Anterior cingulate cortex (tissue), 58 donors: ENCODE data around the gene TRIM67.

Experiments
- DNase-seq, 58 donors: peaks; one replicate each; lab custom pipeline; 2025; lab: John Stamatoyannopoulos, UW

Gene TRIM67

DNA sequence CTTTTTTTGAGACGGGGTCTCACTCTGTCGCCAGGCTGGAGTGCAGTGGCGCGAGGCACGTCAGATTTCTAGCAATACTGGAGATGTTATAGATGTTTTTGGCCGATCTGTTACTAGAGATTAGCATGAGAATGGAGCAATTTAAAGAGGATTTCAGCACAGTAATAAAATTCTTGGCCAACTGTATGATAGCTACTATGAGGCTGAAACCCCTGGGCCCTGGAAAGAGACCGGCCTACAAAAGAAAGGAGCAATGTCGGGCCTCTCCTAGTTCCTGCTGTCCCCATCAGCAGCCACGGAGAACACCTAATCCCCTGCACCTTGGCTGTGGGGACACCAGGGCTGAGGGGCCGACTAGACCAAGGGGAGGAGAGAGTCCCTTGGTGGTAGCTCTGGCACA lies 69.7 kb downstream of the TRIM67 start:
- DNase-seq = no peak

DNA sequence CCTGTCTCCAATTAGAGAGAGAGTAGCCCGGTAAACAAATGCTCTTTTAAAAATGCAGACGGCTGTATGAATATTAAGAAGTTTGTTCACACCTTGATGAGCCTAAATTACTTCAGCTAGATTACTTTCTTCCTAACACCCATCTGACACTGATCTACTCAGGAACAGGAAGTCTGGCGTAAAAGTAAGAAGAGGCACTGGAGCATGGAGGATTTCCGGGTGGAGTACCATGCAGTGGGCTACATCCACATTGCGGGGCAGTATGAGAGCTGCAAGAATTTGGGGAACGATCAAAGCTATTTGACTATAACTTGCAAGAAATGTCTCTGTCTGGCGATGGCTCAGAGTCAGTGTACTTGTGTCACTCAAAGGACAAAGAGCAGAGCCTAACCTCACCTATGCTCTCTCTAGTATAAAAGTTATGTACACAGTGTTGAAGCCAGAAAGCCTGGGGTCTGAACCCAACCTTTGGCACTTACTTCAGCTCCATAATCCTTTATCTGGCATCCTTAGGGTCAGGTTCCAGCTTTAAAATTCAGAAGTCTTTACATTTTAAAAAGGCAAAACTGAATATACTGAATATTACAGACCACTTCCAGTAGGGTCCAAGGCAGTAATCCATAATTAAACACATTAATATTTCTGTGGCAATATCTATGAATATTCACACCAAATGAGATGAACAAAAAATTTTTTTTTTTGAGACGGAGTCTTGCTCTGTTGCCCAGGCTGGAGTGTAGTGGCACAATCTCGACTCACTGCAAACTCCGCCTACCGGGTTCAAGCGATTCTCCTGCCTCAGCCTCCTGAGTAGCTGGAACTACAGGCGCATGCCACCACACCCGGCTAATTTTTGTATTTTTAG lies 71.2 kb downstream of the TRIM67 start:
- DNase-seq = no peak

DNA sequence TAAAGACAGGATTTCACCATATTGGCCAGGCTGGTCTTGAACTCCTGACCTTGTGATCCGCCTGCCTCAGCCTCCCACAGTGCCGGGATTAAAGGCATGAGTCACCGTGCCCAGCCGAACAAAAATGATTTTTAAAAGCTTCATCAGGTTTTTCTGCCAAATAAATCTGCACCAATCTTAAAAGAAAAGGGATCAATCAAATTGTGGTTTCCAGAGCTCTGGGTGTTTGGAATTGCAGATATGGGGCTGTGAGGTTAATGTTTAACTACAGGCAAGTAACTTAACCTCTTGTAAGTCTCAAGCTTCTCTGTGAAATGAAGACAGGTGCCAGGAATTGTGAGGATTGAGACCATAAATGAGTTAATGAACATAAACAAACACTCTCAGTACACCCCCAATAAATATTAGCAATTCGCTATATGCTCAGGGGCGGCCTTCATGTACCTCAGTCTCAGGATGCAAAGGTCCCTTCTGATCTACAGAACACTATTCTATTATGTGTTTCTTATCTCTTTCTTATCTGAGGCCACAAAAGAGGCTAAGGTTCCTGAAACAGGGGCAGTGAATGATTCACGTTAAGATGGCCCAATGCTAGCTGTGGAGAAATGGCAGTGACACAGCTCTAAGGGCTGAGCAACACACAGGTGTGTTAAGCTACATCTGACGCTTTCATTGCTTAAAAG lies 72.0 kb downstream of the TRIM67 start:
- DNase-seq = no peak

DNA sequence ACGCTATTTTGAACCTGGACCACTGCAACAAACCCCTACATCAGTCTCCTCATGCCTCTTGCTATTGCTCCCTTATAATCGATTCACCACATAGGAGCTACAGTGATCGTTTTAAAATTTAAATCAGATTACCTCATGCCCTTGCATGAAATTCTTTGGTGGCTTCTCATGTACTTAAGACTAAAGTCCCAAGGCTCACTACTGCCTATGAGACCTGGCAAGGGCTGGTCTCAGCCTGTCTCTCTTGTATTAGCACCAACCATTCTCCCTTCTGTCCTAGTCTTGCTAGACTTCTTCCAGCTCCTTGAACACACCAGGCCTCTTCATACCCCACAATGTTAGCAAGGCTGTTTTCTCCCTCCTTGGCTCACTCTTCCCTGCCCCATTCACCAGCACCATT lies 72.6 kb downstream of the TRIM67 start:
- no peak for DNase-seq

DNA sequence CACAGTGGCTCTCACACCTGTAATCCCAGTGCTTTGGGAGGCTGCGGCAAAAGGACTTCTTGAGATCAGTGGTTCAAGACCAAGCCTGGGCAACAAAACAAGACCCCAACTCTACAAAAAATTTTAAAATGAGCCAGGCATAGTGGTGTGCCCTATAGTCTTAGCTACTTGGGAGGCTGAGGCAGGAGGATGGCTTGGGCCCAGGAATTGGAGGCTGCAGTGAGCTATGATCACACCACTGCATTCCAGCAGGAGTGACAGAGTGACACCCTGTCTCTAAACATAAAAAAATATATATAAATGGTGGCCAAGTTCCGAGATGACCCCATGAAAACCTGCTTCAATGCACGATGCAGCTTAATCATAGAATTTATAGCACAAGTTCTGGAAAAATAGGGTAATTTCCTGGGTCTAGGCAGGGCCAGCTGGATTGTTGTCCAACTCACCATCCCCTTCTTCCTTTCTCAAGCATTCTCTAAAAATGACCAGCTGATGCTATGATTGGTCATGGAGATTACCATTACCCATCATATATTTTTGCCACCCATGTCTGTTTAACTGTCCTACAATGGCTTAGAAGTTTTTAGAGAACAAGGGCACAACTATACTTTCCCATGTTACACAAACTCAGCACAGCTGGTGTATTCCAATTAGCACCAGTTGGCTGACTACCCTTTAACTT lies 73.8 kb downstream of the TRIM67 start:
- DNase-seq = no peak

DNA sequence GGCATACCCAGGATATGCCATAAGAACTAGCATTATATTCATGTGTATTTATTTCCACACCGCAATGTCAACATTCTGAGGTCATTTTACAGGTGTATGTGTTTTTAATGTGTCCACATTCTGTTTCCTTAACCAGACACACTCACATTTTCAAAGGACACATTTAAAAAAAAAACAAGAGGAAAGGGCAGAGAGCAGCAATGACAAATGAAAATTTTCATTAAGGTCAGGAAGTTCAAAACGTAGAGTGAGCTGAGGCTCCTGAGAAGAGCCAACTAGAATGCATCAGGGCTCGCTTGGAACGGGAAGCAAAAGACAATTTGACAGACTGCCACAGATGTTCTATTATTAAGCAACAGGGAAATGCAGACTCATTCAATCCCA lies 74.3 kb downstream of the TRIM67 start:
- no peak for DNase-seq

DNA sequence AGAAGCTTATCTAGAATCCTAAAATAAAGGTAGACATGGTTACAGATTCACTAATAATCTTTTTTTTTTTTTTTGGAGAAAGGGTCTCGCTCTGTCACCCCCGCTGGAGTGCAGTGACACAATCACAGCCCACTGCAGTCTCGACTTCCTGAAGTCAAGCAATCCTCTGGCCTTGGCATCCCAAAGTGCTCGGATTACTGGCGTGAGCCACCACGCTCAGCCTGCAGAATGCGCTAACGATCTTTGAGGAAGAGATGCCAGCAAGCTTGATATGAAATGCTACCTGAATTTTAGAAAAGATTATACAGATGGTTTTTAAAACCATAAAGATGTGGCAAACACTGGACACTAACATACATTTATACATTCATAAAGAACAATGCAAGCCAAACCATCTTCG lies 75.1 kb downstream of the TRIM67 start:
- DNase-seq = no peak

DNA sequence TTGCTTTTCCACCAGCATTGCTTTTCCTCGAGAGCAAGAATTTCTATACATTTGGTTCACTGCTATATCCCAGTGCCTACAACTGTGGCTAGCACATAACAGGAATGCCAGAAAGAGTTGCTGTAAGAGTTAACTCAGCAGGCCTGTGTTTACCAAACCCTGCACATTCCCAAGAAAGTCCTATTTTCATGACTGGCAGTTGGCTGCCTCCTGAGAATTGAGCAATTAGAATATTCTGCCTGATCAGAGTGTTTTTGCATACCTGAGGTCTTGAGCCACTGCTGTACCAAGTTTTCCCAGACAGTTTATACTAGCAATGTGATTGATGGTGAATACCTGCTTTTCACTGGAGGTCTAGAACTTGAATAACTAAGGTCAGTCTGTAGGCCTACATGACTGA lies 76.4 kb downstream of the TRIM67 start:
- no peak for DNase-seq

DNA sequence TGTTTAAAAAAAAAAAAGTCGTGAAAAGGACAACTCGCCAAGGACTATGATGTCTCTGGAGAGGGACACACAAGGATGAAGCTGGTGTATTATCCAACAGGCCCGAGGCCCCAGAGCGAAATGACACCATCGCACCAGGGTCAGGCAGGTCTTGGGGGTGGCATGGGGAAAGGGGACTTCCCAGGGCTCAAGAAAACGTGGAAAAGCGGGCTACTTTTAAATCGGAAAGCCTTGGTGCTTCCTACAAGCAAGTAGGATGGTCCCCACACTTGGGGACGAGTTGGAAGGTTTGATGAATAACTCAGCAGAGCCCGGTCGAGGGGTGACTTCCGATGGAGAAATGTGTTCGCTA lies 78.6 kb downstream of the TRIM67 start:
- peak in 6 of 58 donors; percentile 9 to 54 (median 42) for DNase-seq

DNA sequence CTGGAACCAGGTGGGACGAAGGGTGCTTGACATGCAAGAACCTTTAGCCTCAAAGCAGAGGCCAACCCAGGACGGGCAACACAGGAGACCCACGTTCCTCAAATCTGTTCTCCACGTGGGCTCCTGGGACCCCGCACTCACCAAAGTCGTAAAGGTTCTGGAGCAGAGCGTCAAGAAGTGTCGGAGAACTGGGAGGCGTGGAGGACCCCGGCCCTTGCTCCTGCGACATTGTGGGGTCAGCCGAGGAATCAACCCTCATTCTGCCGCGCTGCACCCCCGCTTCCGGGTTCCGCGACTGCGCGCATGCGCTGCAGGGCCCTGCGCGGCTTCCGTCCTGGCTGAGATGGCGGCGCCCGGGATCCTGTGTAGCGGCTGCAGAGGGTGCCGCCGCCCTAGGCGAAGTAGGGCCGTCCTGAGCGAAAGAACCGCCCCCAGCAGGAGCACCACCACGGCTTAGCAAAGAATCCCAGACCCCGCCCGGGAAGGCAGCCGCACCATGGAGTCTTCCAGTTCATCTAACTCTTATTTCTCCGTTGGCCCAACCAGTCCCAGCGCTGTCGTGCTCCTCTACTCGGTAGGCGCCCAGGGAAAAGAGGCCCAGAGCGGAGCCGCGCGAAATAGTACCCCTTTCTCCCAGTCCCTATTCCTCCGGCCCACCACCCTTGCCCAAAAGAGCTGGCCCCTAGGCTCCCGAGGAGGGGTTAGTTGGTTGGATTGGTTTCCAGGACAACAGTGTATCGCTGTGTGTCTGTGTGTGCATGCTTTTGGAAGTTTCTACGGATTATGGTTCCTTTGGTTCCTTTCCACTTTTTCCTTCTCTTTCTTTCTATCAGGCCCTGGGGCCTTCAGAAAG lies 79.3 kb downstream of the TRIM67 start, which contains the start of gene GNPAT:
Gene GNPAT (plus strand): TSS at position 330 of the 853 bp plus-strand sequence. CDS start 167 bp downstream, at position 497.
- DNase-seq = peak; percentile 1 to 87 (median 78)

DNA sequence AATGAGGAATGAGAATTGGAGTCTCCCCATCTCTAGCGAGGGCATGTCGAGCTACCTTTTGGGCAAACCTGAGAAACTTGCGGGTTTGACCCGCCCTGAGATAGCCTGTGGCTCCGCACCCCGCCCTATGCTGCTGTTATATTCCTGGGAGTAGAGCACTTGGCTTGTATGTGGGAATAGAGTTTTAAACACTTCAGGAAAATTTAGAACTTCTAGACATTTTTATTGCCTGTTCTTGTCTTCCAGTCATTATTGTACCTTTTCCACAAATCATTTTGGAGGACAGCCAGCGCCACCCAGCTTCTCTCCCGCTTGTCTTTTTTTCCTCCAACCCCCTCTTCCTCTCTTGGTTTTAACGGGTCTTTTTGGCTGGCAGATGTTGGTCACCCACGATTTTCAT lies 79.9 kb downstream of the TRIM67 start:
- peak in 3 of 58 donors; percentile 1 to 20 (median 2) for DNase-seq

DNA sequence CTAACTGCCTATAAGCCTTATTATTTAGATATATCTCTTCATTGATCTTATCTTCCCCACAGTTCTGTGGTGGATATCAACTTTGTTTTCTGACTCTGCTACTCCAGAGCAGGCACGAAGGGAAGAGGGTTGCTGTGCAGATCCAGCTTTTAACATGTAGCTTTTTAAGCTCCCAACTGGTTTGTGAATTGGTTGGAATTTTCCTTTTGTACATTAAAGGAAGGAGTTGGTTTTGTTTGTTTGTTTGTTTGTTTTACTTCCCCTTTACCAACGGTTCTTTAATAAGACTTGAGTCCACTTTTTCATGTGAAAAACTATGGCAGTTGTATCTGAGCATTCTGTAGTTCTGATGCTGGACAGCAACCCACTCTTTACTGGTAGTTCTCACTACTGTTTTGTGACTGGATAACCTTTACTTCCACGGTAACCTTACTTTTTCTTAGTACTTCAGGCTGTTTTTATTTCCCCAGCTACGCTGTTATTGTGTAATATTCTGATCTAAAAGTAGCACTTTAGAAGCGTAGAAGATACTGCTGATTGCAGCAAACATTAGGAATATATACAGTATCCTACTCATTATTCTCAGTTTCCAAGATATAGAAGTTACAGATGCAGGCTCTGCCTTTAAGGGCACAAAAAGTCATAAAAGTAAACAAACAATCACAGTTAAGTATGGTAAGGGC lies 80.8 kb downstream of the TRIM67 start:
- no peak for DNase-seq

DNA sequence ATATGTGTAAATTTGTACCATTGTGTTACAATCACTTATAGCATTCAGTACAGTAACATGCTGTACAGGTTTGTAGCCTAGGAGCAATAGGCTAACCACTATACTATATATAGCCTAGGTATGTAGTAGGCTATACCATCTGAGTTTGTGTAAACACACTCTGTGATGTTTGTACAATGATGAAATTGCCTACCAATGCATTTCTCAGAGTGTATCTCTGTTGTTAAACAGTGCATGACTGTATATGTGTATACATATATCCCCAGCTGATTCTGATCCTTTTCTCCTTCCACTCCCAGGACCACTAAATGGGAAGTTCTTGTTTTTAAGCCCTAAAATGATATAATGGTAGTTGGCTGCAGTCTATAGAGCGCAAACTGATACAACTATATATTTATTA lies 86.9 kb downstream of the TRIM67 start:
- DNase-seq = no peak

DNA sequence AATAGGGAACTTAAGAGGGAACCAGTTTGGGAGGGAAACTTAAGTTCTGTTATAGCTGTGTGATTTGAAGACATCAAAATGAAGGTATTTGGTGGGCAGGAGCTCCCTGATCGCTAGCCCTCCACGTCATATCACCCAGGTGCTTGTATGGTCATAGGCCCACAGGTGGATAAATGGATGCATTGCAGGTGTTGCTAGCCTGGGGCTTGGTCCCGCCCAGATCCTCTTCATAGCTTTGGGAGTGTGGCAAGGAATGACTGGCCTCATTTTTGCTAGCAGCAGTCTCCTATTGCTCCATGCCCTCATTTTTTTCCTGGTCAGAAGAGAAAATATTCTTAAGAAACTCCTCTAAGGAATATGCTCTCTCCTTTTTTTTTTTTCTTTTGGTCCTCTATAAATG lies 90.5 kb downstream of the TRIM67 start:
- DNase-seq = no peak

DNA sequence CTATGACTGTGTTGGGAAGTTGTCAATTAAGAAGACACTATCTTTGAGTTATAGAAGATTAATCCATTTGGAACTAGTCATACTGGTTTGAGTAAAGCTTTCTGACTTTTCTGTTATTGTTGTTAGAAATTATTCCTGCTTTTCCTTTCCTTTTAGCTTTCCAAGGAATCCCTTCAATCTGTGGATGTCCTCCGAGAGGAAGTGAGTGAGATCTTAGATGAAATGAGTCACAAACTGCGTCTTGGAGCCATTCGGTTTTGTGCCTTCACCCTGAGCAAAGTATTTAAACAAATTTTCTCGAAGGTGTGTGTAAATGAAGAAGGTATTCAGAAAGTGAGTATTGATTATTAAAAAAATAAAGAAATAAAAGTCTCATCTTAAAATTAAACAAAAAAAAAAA lies 98.5 kb downstream of the TRIM67 start:
- DNase-seq = no peak

DNA sequence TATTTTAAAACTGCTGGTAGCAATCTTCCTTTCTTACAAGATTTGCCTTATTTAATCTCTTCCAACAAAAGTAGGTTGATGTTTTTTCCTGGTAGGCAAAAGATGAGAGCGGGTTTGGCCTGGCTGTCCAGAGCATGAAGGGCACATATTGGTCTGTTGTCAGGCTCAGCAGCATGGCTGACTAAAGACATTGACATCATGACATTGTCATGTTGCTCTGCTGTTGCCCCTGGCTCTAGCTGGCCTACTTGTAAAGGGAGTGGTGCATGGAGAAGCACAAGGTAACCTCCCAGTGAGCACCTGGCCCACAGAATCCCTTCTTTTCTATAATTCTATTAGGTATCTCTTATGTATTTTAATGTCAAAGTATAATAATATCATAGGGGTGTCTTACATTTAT lies 102.8 kb downstream of the TRIM67 start:
- no peak for DNase-seq

DNA sequence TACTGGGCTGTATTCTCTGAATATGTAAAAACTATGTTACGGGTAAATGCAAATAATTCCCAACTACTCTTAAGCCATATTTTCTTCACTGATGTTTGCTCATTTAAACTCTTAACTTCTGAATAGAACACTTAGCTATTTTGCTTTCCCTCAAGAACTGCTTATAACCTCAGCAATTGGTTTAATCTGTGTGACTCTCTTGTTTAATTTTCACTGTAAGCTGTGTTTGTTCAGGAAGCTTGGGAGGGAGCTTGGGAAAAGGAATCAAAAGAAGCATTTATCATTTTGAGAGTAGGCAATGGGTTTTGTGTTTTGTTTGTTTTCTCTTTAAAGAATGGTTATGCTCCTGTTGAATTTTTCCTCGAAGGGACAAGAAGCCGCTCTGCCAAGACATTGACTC lies 103.5 kb downstream of the TRIM67 start:
- no peak for DNase-seq

DNA sequence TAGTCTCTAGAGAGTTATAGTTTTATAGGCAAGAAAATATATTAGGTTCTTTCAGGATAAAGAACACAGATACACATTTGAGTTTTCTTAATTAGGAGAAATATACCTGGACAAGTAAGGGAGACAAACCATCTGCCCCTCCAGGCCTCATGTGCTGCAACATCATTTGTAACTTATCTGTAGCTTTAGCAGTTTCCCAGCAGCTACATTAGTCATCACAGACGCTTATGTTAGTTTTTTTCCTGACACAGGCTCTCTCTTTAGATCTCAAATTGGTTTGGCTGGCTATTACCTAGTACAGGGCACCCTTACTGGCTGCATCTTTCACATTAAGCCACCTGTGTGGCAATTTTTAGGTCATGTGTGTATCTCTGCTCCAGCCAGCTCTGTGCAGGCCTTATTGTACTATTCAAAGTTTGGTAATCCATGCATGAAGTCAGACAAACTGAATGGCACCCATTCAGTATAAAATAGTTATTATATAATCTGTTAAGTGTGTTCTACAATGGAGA lies 105.0 kb downstream of the TRIM67 start:
- DNase-seq = no peak
